Activated CD8-positive, alpha-beta memory T cell treated with anti-CD3 and anti-CD28 coated beads, Interleukin-2, amount 50 U/mL, for 1 hour (primary cell): ENCODE measurements around the gene AKR1B15.
"Not testable (repeated sequence)": the region's sequence is repeated elsewhere in the genome, so short reads cannot be mapped to it uniquely, and the experiment has no call there.

Source experiments
- DNase-seq: peaks from one replicate; pipeline ENCODE4 v3.0.0-alpha.2; 2020; ENCODE audit errors: extremely low read depth

Gene AKR1B15

DNA sequence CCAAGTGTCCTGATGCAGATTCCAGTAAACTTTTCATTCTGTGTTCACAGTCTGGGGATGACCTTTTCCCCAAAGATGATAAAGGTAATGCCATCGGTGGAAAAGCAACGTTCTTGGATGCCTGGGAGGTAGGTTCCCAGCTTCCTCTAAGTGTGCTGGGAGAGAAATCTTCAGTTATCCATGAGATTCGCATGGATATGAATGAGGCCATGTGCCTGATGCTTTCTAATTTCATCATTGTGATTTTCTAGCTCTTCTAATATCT lies 16.0 kb upstream of the AKR1B15 start:
- DNase-seq = no peak

DNA sequence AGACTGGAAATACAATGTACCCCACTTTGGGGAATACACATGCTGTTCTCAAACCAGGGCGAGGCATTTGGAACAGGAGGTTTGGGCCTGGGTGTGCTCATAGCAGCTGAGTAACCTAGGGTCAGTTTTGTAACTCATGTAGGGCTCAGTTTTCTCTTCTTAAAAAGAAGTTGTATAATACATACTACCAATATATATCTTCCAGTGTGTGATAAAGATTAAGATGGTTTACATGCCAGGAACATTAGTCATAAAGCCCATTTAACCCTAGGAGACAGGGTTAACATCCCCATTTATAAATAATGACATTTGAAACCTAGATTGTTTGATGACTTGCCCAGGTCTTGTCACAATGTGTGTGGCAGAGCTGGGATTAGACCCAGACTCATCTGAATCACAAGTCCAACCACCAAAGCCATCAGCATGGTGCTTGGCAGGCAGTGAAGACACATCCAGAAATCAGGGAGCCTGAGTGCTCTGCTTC lies 15.6 kb upstream of the AKR1B15 start:
- no peak for DNase-seq

- DNase-seq = no peak
Observed at GRCh38 chr7:134534633-134535032, 14.3 kb upstream of the AKR1B15 start.

GRCh38 chr7:134535272-134535918 lies 13.5 kb upstream of the AKR1B15 start:
- no peak for DNase-seq

- DNase-seq = no peak
Observed at GRCh38 chr7:134535919-134536299, 13.0 kb upstream of the AKR1B15 start.

DNA sequence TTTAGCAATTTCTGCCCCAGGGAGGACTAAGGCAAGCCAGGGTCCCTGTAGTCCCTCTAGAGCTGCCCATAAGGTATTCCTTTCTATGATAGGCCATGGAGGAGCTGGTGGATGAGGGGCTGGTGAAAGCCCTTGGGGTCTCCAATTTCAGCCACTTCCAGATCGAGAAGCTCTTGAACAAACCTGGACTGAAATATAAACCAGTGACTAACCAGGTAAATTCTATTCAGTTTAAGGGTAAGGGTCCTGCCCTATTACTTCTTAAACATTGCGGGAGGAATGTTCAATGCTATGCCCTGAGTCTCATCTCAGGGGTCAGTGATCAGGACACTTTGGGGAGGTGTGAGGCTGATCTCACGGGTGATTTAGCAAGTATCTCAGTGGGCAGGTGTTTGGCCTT lies 12.4 kb upstream of the AKR1B15 start:
- DNase-seq = not testable (repeated sequence)

- DNase-seq = not testable (repeated sequence)
Observed at GRCh38 chr7:134537273-134537781, 11.6 kb upstream of the AKR1B15 start.

DNA sequence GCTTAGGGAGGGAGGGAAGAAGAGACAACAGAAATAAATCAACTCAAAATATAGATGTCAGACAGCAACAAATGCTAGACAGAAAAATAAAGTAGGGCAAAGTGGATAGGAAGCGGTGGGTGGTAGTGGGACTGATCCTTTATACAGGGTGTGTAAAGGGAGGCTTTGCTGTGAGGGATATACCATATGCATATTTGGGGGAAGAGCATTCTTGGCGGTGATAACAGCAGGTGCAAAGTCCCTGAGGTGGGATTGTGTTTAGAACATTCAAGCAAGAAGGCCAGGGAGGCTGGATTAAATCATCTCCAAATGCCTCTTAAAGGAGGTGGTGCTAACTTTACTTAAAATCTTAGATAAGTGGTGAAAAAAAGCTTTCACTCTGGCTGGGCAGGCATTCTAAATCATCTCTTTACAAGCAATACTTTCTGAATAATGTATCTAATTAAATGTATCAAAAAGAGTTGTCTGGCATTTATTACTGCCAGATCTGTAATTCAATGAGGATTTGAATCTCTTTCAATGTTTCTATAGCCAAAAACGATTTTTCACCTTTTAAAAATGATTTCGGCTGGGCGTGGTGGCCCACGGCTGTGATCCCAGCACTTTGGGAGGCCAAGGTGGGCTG lies 9.4 kb upstream of the AKR1B15 start:
- no peak for DNase-seq

GRCh38 chr7:134541501-134542194 lies 7.3 kb upstream of the AKR1B15 start:
- DNase-seq = not testable (repeated sequence)

DNA sequence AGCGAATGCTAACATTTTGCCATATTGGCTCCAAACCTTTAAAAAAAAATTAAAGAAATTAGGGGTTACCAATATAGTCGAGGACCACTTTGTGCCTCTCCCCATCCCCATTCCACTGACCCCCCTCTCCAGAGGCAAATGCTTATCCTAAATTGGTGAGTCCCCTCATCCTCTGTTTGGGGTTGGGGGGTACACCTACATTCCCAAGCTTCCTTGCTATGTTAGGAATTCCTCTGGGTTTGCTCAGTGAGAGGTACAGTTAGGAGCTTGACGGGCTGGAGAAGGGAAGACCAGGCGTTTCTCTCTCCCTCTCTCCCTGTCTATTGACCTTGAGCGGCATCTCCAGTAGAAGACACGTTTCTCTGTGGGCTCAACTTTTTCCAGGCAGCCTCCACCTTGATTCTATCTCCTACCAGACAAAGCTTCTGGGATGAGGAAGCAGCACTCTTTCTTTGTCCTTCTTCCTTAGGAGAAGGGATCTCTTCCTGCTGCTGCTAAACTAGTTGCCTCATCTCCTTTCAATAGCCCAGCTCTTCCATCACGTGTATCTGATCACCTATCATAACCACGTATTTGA lies 6.6 kb upstream of the AKR1B15 start:
- no peak for DNase-seq

- DNase-seq = no peak
Observed at GRCh38 chr7:134545380-134545779, 3.5 kb upstream of the AKR1B15 start.

DNA sequence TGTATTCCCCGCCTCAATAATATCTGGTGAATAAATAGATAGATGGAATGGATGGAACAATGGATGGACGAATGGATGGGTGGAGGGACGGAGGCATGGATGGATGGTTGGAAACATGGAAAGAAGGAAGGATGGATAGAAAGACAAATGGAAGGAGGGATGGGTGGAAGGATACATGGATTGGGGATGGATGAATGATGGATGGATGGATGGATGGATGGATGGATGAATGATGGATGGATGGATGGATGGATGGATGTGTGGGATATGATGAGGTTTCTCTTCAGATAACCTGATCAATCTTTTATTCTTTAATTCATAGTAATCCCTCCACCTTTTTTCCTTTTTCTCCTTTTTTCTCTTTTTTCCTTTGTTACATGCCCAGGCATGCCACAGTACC lies 3.0 kb upstream of the AKR1B15 start:
- DNase-seq = no peak

DNA sequence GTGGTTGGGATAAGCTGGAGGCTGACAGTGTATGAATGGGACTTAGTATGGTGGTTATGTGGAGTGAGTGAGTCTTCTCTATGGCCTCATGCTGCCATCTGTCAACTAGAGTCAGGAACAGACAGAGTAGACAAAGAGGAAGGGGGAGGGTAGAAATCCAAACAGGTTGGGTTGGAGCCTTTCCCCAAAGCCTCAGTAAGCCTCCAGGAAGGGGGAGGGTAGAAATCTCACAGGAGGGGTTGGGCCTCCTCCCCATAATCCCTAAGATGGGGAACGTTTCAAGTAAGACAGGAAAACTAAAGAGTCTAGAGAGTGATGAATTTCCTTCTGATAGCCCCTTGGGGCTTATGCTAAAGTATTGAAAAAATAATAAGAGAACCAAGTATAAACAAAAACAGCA lies 2.0 kb upstream of the AKR1B15 start:
- no peak for DNase-seq

DNA sequence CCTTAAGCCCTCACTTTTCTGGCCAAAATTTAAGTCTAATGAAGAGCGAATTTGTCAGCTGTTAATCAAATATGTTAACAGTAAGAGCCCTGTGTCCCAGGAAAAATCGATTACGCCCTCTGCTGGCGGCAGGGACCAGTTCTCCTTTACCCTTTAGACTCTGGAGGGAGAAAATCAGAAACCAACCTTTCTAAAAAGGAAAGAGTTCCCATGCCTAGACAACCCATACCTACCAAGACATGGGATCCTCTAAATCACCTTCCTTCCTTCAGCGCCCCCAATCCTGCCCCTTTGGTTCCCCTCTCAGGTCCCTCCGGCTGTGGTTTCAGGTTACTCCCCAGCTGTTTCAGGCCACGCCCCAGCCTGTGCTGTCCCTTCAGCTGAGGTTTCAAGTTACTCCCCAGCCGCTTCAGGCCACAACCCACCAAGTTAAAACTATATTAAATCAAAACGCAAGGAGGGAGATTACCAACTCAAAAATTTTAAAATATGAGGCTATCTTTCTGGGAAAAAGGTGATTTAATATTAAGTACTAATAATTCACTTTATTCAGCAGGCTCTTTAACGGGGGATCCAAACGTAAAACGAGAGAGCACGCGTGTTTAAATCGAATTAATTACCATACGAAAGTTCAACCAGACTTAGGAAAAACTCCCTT lies 1.4 kb upstream of the AKR1B15 start:
- DNase-seq = peak; percentile 34

GRCh38 chr7:134549366-134549765 lies 456 bp downstream of the AKR1B15 start:
- no peak for DNase-seq

DNA sequence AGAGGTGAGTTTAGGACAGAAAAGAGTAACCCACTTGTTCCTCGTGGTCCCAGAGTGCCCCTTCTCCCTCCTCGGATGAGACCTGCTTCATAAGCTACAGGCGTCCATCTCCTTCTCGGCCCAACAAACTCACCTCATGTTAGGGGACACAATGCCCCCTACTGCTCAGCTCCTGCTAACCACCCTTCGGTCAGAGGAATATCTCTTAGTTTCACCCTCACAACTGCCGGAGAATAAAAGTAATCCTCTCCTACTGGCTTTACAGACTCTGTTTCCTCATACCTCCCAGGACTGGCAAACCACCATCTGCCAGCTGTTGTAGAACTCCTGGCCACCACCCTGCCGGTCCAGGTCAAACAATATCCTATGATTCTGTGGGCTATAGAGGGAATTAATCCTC lies 3.2 kb downstream of the AKR1B15 start:
- no peak for DNase-seq

DNA sequence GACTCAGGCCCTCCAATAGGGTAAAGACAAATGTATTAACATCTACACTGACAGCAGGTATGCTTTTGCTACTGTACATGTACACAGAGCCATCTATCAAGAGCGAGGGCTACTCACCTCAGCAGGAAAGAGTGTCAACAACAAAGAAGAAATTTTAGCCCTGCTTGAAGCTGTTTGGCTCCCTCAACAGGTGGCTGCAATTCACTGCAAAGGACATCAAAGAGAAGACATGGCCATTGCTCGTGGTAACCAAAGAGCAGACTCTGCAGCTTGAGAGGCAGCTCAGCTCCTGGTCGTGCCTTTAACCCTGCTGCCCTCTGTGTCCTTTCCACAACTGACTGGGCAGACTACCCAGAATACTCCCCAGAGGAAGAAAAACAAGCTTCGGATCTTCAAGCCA lies 5.1 kb downstream of the AKR1B15 start:
- DNase-seq = no peak

GRCh38 chr7:134554417-134554966 lies 5.6 kb downstream of the AKR1B15 start:
- no peak for DNase-seq

DNA sequence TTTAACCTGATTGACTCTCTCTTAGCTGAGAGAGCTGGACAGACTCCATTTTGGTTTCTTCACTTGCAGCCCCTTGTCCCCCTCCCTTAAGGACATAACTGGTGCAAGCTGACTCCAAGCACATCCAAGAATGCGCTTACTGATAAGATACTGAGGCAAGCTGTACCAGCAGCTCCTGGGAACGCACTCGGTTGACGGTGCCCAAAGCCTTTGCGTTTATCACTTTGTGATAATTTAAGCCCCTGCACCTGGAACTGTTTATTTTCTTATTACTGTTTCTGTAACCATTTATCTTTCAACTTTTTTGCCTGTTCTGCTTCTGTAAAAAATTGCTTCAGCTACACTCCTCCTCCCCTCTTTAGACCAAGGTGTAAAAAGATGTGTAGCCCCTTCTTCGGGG lies 8.5 kb downstream of the AKR1B15 start:
- DNase-seq = no peak

DNA sequence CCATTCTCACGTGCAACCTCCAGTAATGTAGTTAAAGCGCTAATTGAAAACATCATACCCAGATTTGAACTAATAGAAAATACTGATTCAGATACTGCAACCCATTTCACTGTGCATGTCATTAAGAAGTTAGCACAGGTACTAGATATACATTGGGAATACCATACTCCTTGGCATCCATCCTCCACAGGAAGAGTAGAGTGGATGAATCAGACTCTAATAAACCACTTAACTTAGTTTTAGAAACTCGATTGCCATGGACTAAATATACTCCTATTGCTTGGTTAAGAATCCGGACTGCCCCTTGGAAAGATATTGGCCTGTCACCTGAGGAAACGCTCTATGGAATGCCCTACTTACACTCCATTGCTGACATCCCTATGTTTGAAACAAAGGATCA lies 9.5 kb downstream of the AKR1B15 start:
- DNase-seq = no peak

GRCh38 chr7:134561616-134562015 lies 12.7 kb downstream of the AKR1B15 start:
- DNase-seq = not testable (repeated sequence)

GRCh38 chr7:134562136-134562535 lies 13.2 kb downstream of the AKR1B15 start:
- no peak for DNase-seq
